Left ventricle myocardium inferior (tissue), 1 donor: ENCODE data around the gene SEMA6A. TPM values are rescaled to one million over a fixed set of nuclear protein-coding genes. Genes with fewer than 3 reads are reported as not detected.

Experiments
- DNase-seq: peaks from one replicate; pipeline ENCODE4 v3.0.0-alpha.2; 2020
- H3K27ac ChIP-seq: fragments of 200-600 bp; replicated peaks from 2 replicates; pipeline ENCODE4 v1.8.0; 2021
- H3K27me3 ChIP-seq: fragments of 200-600 bp; 2 replicates; pipeline ENCODE4 v1.8.0; 2021; ENCODE audit warnings: low read depth
- H3K36me3 ChIP-seq: fragments of 200-600 bp; 2 replicates; pipeline ENCODE4 v1.8.0; 2021
- H3K4me1 ChIP-seq: fragments of 200-600 bp; 2 replicates; pipeline ENCODE4 v1.8.0; 2021
- H3K4me3 ChIP-seq: fragments of 200-600 bp; 2 replicates; pipeline ENCODE4 v1.8.0; 2021; ENCODE audit warnings: mild to moderate bottlenecking, moderate library complexity
- H3K9me3 ChIP-seq: fragments of 200-600 bp; replicated peaks from 2 replicates; pipeline ENCODE4 v1.8.0; 2021
- CTCF ChIP-seq: fragments of 200-600 bp; IDR thresholded peaks from 2 replicates; pipeline ENCODE4 v1.8.0; 2021; ENCODE audit warnings: antibody characterized with exemption, mild to moderate bottlenecking, borderline replicate concordance
- intact Hi-C: fragments of 100-400 bp; cut with micrococcal nuclease; formaldehyde crosslinking; loops from one replicate; pipeline ENCODE4 v1.11.0; 2022
- total RNA-seq: library from RNA; stranded (reverse); fragmentation: NEBNext Ultra II Directional; extraction: Animal tissue kit (Norgen Biotek cat#: 25700); gene quantifications from one replicate; pipeline ENCODE4 v1.2.1, GENCODE V29; 2021
- donor health status: DM: no; HTN: yes; CAD: no; lungs with severe emphysema.

The SEMA6A gene
- total RNA-seq, 1 donor from 2014 or later: 6.3 TPM

GRCh38 chr5:116492016-116492623 is 82.5 kb downstream of the SEMA6A start:
- no peak overlapping the region for H3K4me3 ChIP-seq
- H3K27ac ChIP-seq: peak overlapping the region; percentile 73
- H3K9me3 ChIP-seq: no peaks in the 10 kb centered on the region
- peaks cover 18% of the 10 kb centered on the region for H3K36me3 ChIP-seq
- H3K27me3 ChIP-seq: no peaks in the 10 kb centered on the region
- peaks cover 21% of the 10 kb centered on the region for H3K4me1 ChIP-seq
- TF ChIP-seq CTCF: no peak
- no peak for DNase-seq
- intact Hi-C loops: no loop called here

GRCh38 chr5:116488356-116489041 is 86.1 kb downstream of the SEMA6A start:
- TF ChIP-seq CTCF: no peak
- peaks cover 18% of the 10 kb centered on the region for H3K4me1 ChIP-seq
- no peaks in the 10 kb centered on the region for H3K9me3 ChIP-seq
- no peak for DNase-seq
- no peak overlapping the region for H3K4me3 ChIP-seq
- peaks cover 27% of the 10 kb centered on the region for H3K36me3 ChIP-seq
- intact Hi-C loops: no loop called here
- no peaks in the 10 kb centered on the region for H3K27me3 ChIP-seq
- no peak overlapping the region for H3K27ac ChIP-seq

GRCh38 chr5:116487045-116487444 is 87.6 kb downstream of the SEMA6A start:
- H3K27me3 ChIP-seq: no peaks in the 10 kb centered on the region
- no peaks in the 10 kb centered on the region for H3K9me3 ChIP-seq
- no peak overlapping the region for H3K4me3 ChIP-seq
- no peak overlapping the region for H3K27ac ChIP-seq
- peaks cover 31% of the 10 kb centered on the region for H3K36me3 ChIP-seq
- no peak for DNase-seq
- H3K4me1 ChIP-seq: peaks cover 4% of the 10 kb centered on the region
- no peak for TF ChIP-seq CTCF
- intact Hi-C loops: no loop called here

- TF ChIP-seq CTCF: no peak
- H3K36me3 ChIP-seq: peaks cover 35% of the 10 kb centered on the region
- intact Hi-C loops: no loop called here
These were observed 88.0 kb downstream of the SEMA6A start for GRCh38 chr5:116486588-116486987.

GRCh38 chr5:116484645-116485044 is 90.0 kb downstream of the SEMA6A start:
- DNase-seq: no peak
- no peaks in the 10 kb centered on the region for H3K27me3 ChIP-seq
- H3K9me3 ChIP-seq: no peaks in the 10 kb centered on the region
- peaks cover 40% of the 10 kb centered on the region for H3K36me3 ChIP-seq
- no peak overlapping the region for H3K4me3 ChIP-seq
- no peak for TF ChIP-seq CTCF
- H3K4me1 ChIP-seq: no peaks in the 10 kb centered on the region
- no peak overlapping the region for H3K27ac ChIP-seq
- intact Hi-C loops: no loop called here

More at GRCh38 chr5:116486588-116486987, 88.0 kb downstream of the SEMA6A start:
- Histone ChIP-seq H3K27ac (no peak overlapping the region), H3K27me3 (no peaks in the 10 kb centered on the region), H3K4me3 (no peak overlapping the region), H3K9me3 (no peaks in the 10 kb centered on the region), H3K4me1 (no peaks in the 10 kb centered on the region)
- DNase-seq: no peak
